T-cell (primary cell): Measurements from ENCODE around the gene PPP2R3C. TPM values are rescaled to one million over a fixed set of nuclear protein-coding genes. Genes with fewer than 3 reads are reported as not detected.

ENCODE experiments used
- ATAC-seq, 4 experiments: fragments of 200-7000 bp in 3 of 4; fragments of 150-1000 bp in 1 of 4; cut with Tn5 transposase; replicated peaks in 1 of 4; 1 replicate in 3 of 4; 2 replicates in 1 of 4; pipeline ENCODE4 v1.10.0; 2021; ENCODE audit warnings: moderate library complexity in 3 of 4, mild to moderate bottlenecking in 2 of 4, moderate number of reproducible peaks in 1 of 4
- CTCF ChIA-PET, 2 donors: fragments of 300-600 bp; sonication (Branson Sonifier 250); formaldehyde crosslinking; loops; one replicate each; lab custom pipeline; 2022; ENCODE audit warnings: antibody characterized with exemption in 2 of 2; lab: Charles Lee
- POLR2A ChIA-PET, 2 donors: fragments of 300-600 bp; sonication (Branson Sonifier 250); formaldehyde crosslinking; loops; one replicate each; lab custom pipeline; 2022; ENCODE audit warnings: antibody characterized with exemption in 2 of 2; lab: Charles Lee
- DNase-seq, 35 experiments: peaks; one replicate each; pipeline versions ENCODE4 v3.0.0 to v3.0.0-alpha.2; 2013 to 2023
- H3K27ac ChIP-seq: one replicate; pipeline ENCODE4 v1.5.1; 2013; ENCODE audit warnings: low read length
- H3K27me3 ChIP-seq, 2 experiments: replicated peaks in 1 of 2; 1 replicate in 1 of 2; 2 replicates in 1 of 2; pipeline versions ENCODE4 v1.6.1 to v1.7.0; 2013; ENCODE audit warnings: low read length in 1 of 2, mixed read lengths in 1 of 2; ENCODE audit not compliant: control insufficient read depth in 2 of 2, insufficient read depth in 2 of 2; ENCODE audit errors: extremely low read depth in 1 of 2
- H3K36me3 ChIP-seq, 2 donors: 1 replicate in 1 of 2; 2 replicates in 1 of 2; pipeline versions ENCODE4 v1.6.1 to v1.7.0; 2013; ENCODE audit warnings: low read length in 1 of 2; ENCODE audit not compliant: control insufficient read depth in 2 of 2, insufficient read depth in 1 of 2; ENCODE audit errors: extremely low read depth in 1 of 2
- H3K4me1 ChIP-seq, 2 experiments: 1 replicate in 1 of 2; 2 replicates in 1 of 2; pipeline versions ENCODE4 v1.6.1 to v1.7.0; 2013; ENCODE audit warnings: low read length in 2 of 2, mixed read lengths in 1 of 2; ENCODE audit not compliant: insufficient read depth in 2 of 2, control insufficient read depth in 1 of 2; ENCODE audit errors: extremely low read depth in 1 of 2
- H3K4me3 ChIP-seq, 2 donors: 1 replicate in 1 of 2; 2 replicates in 1 of 2; pipeline versions ENCODE4 v1.5.1 to v1.7.0; 2013; ENCODE audit warnings: mild to moderate bottlenecking in 2 of 2, low read length in 1 of 2, moderate library complexity in 1 of 2; ENCODE audit not compliant: control insufficient read depth in 1 of 2; ENCODE audit errors: extremely low read depth in 1 of 2
- H3K9me3 ChIP-seq: 2 replicates; pipeline ENCODE4 v1.7.0; 2013
- H3K27ac Mint-ChIP-seq, 2 donors: one replicate each; pipeline ENCODE4 v1.8.0; 2020 to 2021; ENCODE audit warnings: mild to moderate bottlenecking in 2 of 2, mixed read lengths in 2 of 2
- H3K27me3 Mint-ChIP-seq, 2 donors: one replicate each; pipeline ENCODE4 v1.8.0; 2021 to 2022; ENCODE audit warnings: mixed read lengths in 2 of 2
- H3K36me3 Mint-ChIP-seq: one replicate; pipeline ENCODE4 v1.8.0; 2021; ENCODE audit warnings: mixed read lengths
- H3K4me1 Mint-ChIP-seq, 3 donors: one replicate each; pipeline ENCODE4 v1.8.0; 2020 to 2022; ENCODE audit warnings: mixed read lengths in 3 of 3, mild to moderate bottlenecking in 1 of 3
- H3K4me3 Mint-ChIP-seq, 3 donors: one replicate each; pipeline ENCODE4 v1.8.0; 2020 to 2022; ENCODE audit warnings: mild to moderate bottlenecking in 3 of 3, mixed read lengths in 3 of 3, moderate library complexity in 3 of 3
- H3K9me3 Mint-ChIP-seq, 3 donors: one replicate each; pipeline ENCODE4 v1.8.0; 2020 to 2022; ENCODE audit warnings: mixed read lengths in 3 of 3
- WGBS: methylation state at CpG from one replicate; pipeline ENCODE4 v1.1.5; 2013; ENCODE audit warnings: missing lambda C conversion rate; ENCODE audit not compliant: insufficient coverage; 5-methylcytosine and 5-hydroxymethylcytosine counted together
- total RNA-seq, 35 experiments: library from RNA in 6 of 35; stranded (reverse) in 6 of 35; fragments of 120-200 nt in 1 of 35; gene quantifications; one replicate each; pipeline versions ENCODE4 v1.2.1 to v1.2.4 and lab custom pipeline; 2013 to 2026

Gene PPP2R3C
- total RNA-seq, 5 donors from 2014 or later (not counting 1 experiment from before 2014, with no cell fraction given) = 28.1 to 40.5 (median 32.9) TPM

DNA sequence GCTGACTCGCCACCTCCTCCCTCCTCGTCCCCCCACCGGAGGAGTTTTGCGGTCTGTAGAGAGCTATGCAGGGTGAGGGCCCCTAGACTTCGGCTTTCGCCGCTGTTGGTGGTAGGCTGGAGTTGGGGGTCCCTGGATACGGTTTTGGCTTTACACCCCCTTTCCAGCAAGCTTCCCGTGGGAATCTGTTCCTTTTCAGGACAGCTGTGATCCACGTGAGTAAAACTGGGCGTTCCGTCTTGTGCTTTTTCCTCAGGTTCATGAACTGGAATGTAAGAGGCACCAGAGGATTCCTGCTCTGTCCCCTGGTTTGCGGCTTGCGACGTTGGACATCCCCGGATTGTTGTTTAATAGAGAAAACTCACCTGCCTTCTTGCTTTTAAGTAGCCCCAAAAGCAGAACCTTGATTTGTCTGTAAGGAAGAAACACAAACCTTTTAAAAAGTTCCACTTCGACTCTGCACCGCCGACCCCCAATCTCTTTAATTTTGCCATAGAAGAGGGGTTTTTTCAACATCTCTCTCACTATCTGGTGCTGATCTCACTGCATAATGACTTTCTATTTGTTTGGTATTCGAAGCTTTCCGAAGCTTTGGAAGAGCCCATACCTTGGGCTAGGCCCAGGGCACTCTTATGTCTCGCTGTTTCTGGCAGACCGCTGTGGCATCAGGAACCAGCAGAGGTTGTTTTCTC is 1.1 kb upstream of the PPP2R3C start:
- Histone ChIP-seq H3K4me1 (peaks cover 15 to 48% of the 10 kb centered on the region in 2 experiments), H3K27me3 (no peaks in the 10 kb centered on the region), H3K27ac (peak overlapping the region; percentile 99), H3K4me3 (peak overlapping the region; percentile 92 to 94), H3K36me3 (peaks cover 0 to 13% of the 10 kb centered on the region in 2 donors), H3K9me3 (no peaks in the 10 kb centered on the region)
- H3K9me3 Mint-ChIP-seq = no peaks in the 10 kb centered on the region
- peak overlapping the region; percentile 100 for H3K27ac Mint-ChIP-seq
- peaks cover 72 to 79% (median 73%) of the 10 kb centered on the region in 3 donors for H3K4me1 Mint-ChIP-seq
- peak overlapping the region; percentile 98 to 99 (median 98) for H3K4me3 Mint-ChIP-seq
- peaks cover 19% of the 10 kb centered on the region for H3K36me3 Mint-ChIP-seq
- DNase-seq = peak in 2 of 35 experiments; percentile 4 to 7
- ChIA-PET POLR2A (interaction anchor here (0.5 to 3.9 kb wide), 8 partner anchors 12 to 293 kb away, joined by 3 to 35 read pairs (median 12); partner anchors contain the start of genes NFKBIA (in 2 of the 2) and FAM177A1 (in 1 of the 2)), CTCF (interaction anchor here in 1 of 2 donors (0.8 to 3.1 kb wide), 5 partner anchors 18 to 286 kb away, joined by 3 to 26 read pairs (median 8); partner anchors contain the start of genes FAM177A1, NFKBIA and SRP54)
- whole genome bisulfite sequencing = 0% methylated on average over 4 of the region's 23 CpGs
- no peaks in the 10 kb centered on the region for H3K27me3 Mint-ChIP-seq
- no peak for ATAC-seq

DNA sequence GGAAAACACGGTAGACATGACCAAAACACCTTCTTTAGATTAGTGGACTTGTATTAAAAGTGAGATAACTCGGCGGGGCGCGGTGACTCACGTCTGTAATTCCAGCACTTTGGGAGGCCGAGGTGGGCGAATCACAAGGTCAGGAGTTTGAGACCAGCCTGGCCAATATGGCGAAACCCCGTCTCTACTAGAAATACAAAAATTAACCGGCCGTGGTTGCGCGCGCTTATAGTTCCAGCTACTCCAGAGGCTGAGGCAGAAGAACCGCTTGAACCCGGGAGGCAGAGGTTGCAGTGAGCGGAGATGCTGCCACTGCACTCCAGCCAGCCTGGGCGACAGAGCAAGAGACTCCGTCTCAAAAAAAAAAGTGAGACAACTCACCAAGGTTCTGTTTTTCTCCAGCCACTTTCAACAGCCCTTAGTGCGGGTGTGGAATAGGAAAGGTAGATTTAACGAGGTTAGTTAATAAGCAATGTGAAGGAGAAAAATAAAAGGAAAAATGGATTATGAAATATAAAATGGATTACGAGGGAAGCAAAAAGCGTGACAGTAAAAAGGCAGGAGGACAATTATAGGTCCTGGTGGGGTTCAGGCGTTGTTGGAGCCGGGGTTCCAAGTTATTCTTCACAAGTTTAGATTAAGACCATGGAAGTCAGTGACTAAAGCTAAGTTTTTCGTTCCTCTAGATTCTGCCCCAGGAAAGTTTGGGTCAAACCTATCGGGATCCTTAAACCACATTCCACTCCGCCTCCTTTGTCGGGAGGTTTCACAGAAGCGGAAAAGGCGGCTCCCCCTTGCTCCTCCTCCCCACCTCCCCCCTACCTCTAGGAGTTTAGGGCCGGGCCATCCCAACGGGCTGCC is 534 bp downstream of the PPP2R3C start:
- H3K27ac Mint-ChIP-seq = peak overlapping the region; percentile 100
- WGBS = 18% methylated on average over 20 of the region's 34 CpGs
- peak in 1 of 35 experiments; percentile 26 for DNase-seq

DNA sequence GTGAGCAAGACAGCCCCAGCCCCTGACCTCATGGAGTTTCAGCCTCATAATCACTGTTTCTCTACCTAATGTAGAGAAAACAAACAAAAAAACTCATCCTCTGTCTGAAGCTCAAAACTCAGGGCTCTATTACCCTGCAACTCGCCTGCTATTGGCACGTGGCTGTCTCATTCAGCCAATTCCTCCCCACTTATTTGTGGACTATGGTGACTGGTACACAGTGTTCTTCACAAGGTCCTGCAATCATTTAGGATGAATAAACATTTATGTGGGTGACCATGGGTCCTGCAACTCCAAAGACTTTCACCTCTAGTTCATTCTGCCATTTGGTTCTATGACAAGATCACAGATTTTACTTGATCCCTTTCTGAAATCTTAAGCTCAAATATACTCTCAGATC is 4.7 kb downstream of the PPP2R3C start:
- no peaks in the 10 kb centered on the region for H3K27me3 ChIP-seq
- Mint-ChIP-seq H3K27me3 (no peaks in the 10 kb centered on the region), H3K27ac (peak overlapping the region in 1 of 2 donors; percentile 30), H3K36me3 (peaks cover 30% of the 10 kb centered on the region), H3K4me1 (peaks cover 56 to 62% (median 59%) of the 10 kb centered on the region in 3 donors), H3K9me3 (no peaks in the 10 kb centered on the region), H3K4me3 (no peak overlapping the region)
- H3K4me1 ChIP-seq = peaks cover 3 to 30% of the 10 kb centered on the region in 2 experiments
- H3K36me3 ChIP-seq = peaks cover 12 to 35% of the 10 kb centered on the region in 2 donors
- no CpG with 5 or more reads among the region's 2 CpGs for WGBS
- CTCF ChIA-PET = no interaction called here
- H3K4me3 ChIP-seq = no peak overlapping the region
- no peak for DNase-seq
- no peak overlapping the region for H3K27ac ChIP-seq
- ATAC-seq = no peak
- H3K9me3 ChIP-seq = no peaks in the 10 kb centered on the region
- POLR2A ChIA-PET = interaction anchor here (0.7 kb wide), 2 partner anchors 65 to 374 kb away, joined by 3 to 5 read pairs; no protein-coding TSS in a partner anchor

More for the DNA sequence above, 534 bp downstream of the PPP2R3C start:
- H3K27ac ChIP-seq = peak overlapping the region; percentile 99
- H3K4me3 Mint-ChIP-seq = peak overlapping the region; percentile 98 to 99 (median 98)
- peaks cover 12% of the 10 kb centered on the region for H3K36me3 Mint-ChIP-seq
- CTCF ChIA-PET = interaction anchor here (1.0 to 3.1 kb wide), 4 partner anchors 19 to 295 kb away, joined by 3 to 26 read pairs (median 10); partner anchors contain the start of genes NFKBIA (in 1 of the 2) and SRP54 (in 1 of the 2)
- no peaks in the 10 kb centered on the region for H3K9me3 Mint-ChIP-seq
- ATAC-seq = no peak
- H3K27me3 ChIP-seq = no peaks in the 10 kb centered on the region
- H3K4me1 ChIP-seq = peaks cover 15 to 49% of the 10 kb centered on the region in 2 experiments
- POLR2A ChIA-PET = interaction anchor here (0.6 to 3.9 kb wide), 10 partner anchors 18 to 294 kb away, joined by 3 to 35 read pairs (median 4); partner anchors contain the start of genes FAM177A1 (in 1 of the 2) and NFKBIA (in 1 of the 2)
- peaks cover 2 to 3% of the 10 kb centered on the region in 2 donors for H3K36me3 ChIP-seq
- H3K4me1 Mint-ChIP-seq = peaks cover 75 to 77% (median 77%) of the 10 kb centered on the region in 3 donors
- peak overlapping the region; percentile 92 to 94 for H3K4me3 ChIP-seq
- no peaks in the 10 kb centered on the region for H3K9me3 ChIP-seq
- no peaks in the 10 kb centered on the region for H3K27me3 Mint-ChIP-seq

DNA sequence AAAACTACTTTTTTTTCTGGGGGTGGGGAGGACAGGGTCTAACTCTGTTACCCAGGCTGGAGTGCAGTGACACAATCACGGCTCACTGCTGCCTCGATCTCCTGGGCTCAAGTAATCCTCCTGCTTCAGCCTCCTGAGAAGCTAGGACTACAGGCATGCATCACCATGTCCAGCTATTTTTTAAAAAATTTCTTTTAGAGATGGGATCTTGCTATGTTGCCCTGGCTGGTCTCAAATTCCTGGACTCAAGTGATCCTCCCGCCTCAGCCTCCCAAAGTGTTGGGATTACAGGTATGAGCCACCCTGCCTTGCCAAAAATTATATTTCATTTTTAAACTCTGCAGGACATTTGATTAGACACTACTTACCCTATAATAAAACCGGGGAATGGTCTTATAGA is 5.5 kb downstream of the PPP2R3C start:
- H3K9me3 Mint-ChIP-seq = no peaks in the 10 kb centered on the region
- ATAC-seq (no peak), DNase-seq (no peak)
- Histone ChIP-seq H3K9me3 (no peaks in the 10 kb centered on the region), H3K4me1 (peaks cover 3 to 27% of the 10 kb centered on the region in 2 experiments), H3K27me3 (no peaks in the 10 kb centered on the region), H3K36me3 (peaks cover 12 to 44% of the 10 kb centered on the region in 2 donors), H3K27ac (no peak overlapping the region), H3K4me3 (no peak overlapping the region)
- CTCF ChIA-PET = no interaction called here
- POLR2A ChIA-PET = no interaction called here
- H3K4me1 Mint-ChIP-seq = peaks cover 55 to 64% (median 60%) of the 10 kb centered on the region in 3 donors
- no peak overlapping the region for H3K4me3 Mint-ChIP-seq
- no peak overlapping the region for H3K27ac Mint-ChIP-seq
- H3K27me3 Mint-ChIP-seq = no peaks in the 10 kb centered on the region
- no CpG with 5 or more reads among the region's 4 CpGs for WGBS
- peaks cover 39% of the 10 kb centered on the region for H3K36me3 Mint-ChIP-seq

DNA sequence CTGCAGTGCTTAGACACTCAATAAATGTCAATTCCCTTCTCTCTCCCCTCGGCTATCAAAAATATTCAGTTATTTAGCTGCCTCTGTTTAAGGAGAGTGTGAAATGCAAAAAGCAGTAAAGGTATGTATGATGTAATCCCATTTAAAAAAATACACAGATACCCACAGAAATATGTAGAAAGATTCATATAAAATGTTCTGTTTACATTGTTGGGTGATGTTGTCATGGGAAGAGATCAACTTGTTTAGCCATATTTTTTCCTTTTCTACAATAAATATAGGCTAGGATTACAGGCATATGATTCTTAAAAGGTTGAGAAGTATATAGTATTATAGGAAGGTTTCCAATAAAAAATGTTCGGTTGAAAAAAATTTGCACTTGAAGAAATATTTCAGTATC is 7.8 kb downstream of the PPP2R3C start:
- Mint-ChIP-seq H3K4me1 (peaks cover 37 to 46% (median 43%) of the 10 kb centered on the region in 3 donors), H3K27ac (no peak overlapping the region), H3K27me3 (no peaks in the 10 kb centered on the region), H3K4me3 (no peak overlapping the region), H3K36me3 (peaks cover 51% of the 10 kb centered on the region), H3K9me3 (no peaks in the 10 kb centered on the region)
- H3K9me3 ChIP-seq = no peaks in the 10 kb centered on the region
- H3K4me3 ChIP-seq = no peak overlapping the region
- peaks cover 12 to 62% of the 10 kb centered on the region in 2 donors for H3K36me3 ChIP-seq
- CTCF ChIA-PET = interaction anchor here (0.6 to 0.7 kb wide), 4 partner anchors 133 to 312 kb away, joined by 3 to 5 read pairs (median 4); no protein-coding TSS in a partner anchor
- no CpG with 5 or more reads among the region's 2 CpGs for WGBS
- DNase-seq (no peak), ATAC-seq (no peak)
- POLR2A ChIA-PET = interaction anchor here (0.5 to 0.9 kb wide), 8 partner anchors 10 to 298 kb away, joined by 3 to 10 read pairs (median 4); no protein-coding TSS in a partner anchor
- H3K27ac ChIP-seq = no peak overlapping the region
- no peaks in the 10 kb centered on the region for H3K27me3 ChIP-seq
- peaks cover 0 to 7% of the 10 kb centered on the region in 2 experiments for H3K4me1 ChIP-seq
